Prostate gland (tissue), 2 donors: Measurements from ENCODE around the gene KHDRBS1. TPM values are rescaled to one million over a fixed set of nuclear protein-coding genes. Genes with fewer than 3 reads are reported as not detected.

Experiments used
- DNase-seq: peaks from one replicate; pipeline ENCODE4 v3.0.0-alpha.2; 2019; ENCODE audit warnings: low spot score
- H3K27ac ChIP-seq, 2 donors: fragments of 200-600 bp; sonication (generic); 2 replicates each; pipeline ENCODE4 v1.5.1; 2017 to 2019
- H3K27me3 ChIP-seq: fragments of 200-600 bp; sonication (generic); replicated peaks from 2 replicates; pipeline ENCODE4 v1.5.1; 2019; ENCODE audit not compliant: insufficient read depth
- H3K36me3 ChIP-seq, 2 donors: fragments of 200-600 bp; sonication (generic); 1 replicate in 1 of 2; 2 replicates in 1 of 2; pipeline versions ENCODE4 v1.5.1 to v1.8.1; 2017 to 2019
- H3K4me1 ChIP-seq: fragments of 200-600 bp; sonication (generic); replicated peaks from 2 replicates; pipeline ENCODE4 v1.5.1; 2019
- H3K4me3 ChIP-seq, 2 donors: fragments of 200-600 bp; sonication (generic); 2 replicates each; pipeline ENCODE4 v1.5.1; 2017 to 2019
- H3K9me3 ChIP-seq: fragments of 200-600 bp; sonication (generic); 2 replicates; pipeline ENCODE4 v1.5.1; 2017
- CTCF ChIP-seq, 4 experiments: fragments of 200-600 bp in 2 of 4; fragments of 450-650 bp in 2 of 4; sonication (generic) in 2 of 4; IDR thresholded peaks; 1 replicate in 3 of 4; 2 replicates in 1 of 4; pipeline ENCODE4 v1.5.1; 2016 to 2019; ENCODE audit warnings: antibody characterized with exemption in 4 of 4, mild to moderate bottlenecking in 2 of 4, moderate library complexity in 2 of 4
- POLR2A ChIP-seq: fragments of 450-650 bp; IDR thresholded peaks from one replicate; pipeline ENCODE4 v1.6.1; 2016; ENCODE audit warnings: antibody characterized with exemption, mild to moderate bottlenecking
- POLR2AphosphoS5 ChIP-seq: sonication (generic); formaldehyde crosslinking; IDR thresholded peaks from one replicate; pipeline ENCODE4 v1.6.1; 2017; ENCODE audit warnings: antibody characterized with exemption
- WGBS: methylation state at CpG from one replicate; pipeline ENCODE4 v1.1.5; 2018; 5-methylcytosine and 5-hydroxymethylcytosine counted together
- intact Hi-C: fragments of 100-400 bp; cut with DNase I; formaldehyde crosslinking; loops from one replicate; pipeline ENCODE4 v1.14.2; 2022
- total RNA-seq, 2 donors: library from RNA; depleted of rRNA; stranded (reverse); fragments of >200 nt; gene quantifications; one replicate each; pipeline ENCODE4 v1.1.0, GENCODE V29; 2016

Gene KHDRBS1
- total RNA-seq, 2 donors from 2014 or later: 77.3 to 77.6 TPM

DNA sequence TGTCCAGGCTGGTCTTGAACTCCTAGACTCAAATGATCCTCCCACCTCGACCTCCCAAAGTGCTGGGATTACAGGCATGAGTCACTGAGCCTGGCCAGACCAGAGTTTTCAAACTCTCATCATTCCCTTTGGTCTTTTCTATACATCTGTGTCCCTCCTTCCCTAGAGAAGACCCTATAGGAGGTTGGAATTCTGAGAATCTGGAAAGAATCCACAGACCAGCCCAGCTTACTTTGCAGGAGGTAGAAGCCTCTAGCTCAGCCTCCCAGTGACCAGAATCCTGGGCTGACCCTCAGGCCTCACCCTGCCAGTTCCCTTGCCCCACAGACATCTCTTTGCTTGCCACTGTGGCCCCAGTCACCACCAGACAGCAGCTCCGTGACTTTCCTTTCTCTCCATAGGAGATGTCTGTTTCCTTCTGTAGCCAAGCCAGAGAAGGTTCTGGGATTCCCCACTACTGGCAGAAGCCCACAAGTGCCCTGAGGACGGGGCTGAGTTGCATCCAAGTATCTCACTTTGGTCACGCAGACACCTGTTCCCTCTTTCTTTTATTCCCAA is 34.7 kb upstream of the KHDRBS1 start:
- Histone ChIP-seq H3K4me1 (no peaks in the 10 kb centered on the region), H3K36me3 (no peaks in the 10 kb centered on the region), H3K27me3 (no peaks in the 10 kb centered on the region), H3K9me3 (no peaks in the 10 kb centered on the region), H3K27ac (no peak overlapping the region), H3K4me3 (no peak overlapping the region)
- WGBS: 76% methylated on average over 4 of the region's 4 CpGs
- no peak for DNase-seq
- TF ChIP-seq POLR2AphosphoS5 (no peak), CTCF (IDR thresholded peaks at IDR 0.05) (no peak)
- intact Hi-C loops: loop anchor here (5.0 kb wide), 1 partner anchor 83 kb away; no protein-coding TSS in a partner anchor

DNA sequence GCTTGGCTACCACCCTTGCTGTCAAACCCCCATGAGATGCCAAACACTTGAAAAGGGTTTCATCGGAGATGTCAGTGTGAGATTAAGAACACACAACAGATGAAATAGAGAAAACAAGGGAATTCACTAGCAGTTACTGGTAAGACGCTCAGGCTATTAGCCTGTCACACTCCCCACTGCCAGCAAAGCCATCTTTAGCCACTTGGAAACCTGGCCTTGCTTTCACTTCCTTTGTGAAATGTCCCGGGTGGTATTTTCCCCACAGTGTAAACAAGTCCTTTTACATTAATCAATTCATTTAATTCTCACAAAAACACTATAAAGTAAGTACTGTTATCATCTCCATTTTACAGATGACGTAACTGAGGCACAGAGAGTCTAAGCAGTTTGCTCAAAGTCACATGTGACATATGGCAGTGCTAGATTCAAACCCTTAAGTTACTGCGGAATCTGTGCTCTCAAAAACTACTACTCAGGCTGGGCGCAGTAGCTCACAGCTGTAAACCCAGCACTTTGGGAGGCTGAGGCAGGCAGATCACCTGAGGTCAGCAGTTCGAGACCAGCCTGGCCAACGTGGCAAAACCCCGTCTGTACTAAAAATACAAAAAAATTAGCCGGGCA is 32.7 kb upstream of the KHDRBS1 start:
- no peaks in the 10 kb centered on the region for H3K9me3 ChIP-seq
- H3K27ac ChIP-seq: no peak overlapping the region
- no peaks in the 10 kb centered on the region for H3K27me3 ChIP-seq
- TF ChIP-seq CTCF (IDR thresholded peaks at IDR 0.05) (no peak), POLR2AphosphoS5 (no peak), POLR2A (no peak)
- WGBS: 79% methylated on average over 10 of the region's 10 CpGs
- intact Hi-C loops: no loop called here
- H3K4me3 ChIP-seq: no peak overlapping the region
- no peaks in the 10 kb centered on the region for H3K36me3 ChIP-seq
- DNase-seq: no peak
- H3K4me1 ChIP-seq: no peaks in the 10 kb centered on the region

GRCh38 chr1:31981456-31981839 is 32.2 kb upstream of the KHDRBS1 start:
- no peak for TF ChIP-seq POLR2AphosphoS5
- no peak for TF ChIP-seq CTCF (IDR thresholded peaks at IDR 0.05)
- TF ChIP-seq POLR2A: no peak
- Histone ChIP-seq H3K4me1 (no peaks in the 10 kb centered on the region), H3K4me3 (no peak overlapping the region), H3K9me3 (no peaks in the 10 kb centered on the region), H3K27ac (no peak overlapping the region), H3K27me3 (no peaks in the 10 kb centered on the region), H3K36me3 (no peaks in the 10 kb centered on the region)
- intact Hi-C loops: no loop called here
- 86% methylated on average over 2 of the region's 2 CpGs for WGBS
- no peak for DNase-seq

DNA sequence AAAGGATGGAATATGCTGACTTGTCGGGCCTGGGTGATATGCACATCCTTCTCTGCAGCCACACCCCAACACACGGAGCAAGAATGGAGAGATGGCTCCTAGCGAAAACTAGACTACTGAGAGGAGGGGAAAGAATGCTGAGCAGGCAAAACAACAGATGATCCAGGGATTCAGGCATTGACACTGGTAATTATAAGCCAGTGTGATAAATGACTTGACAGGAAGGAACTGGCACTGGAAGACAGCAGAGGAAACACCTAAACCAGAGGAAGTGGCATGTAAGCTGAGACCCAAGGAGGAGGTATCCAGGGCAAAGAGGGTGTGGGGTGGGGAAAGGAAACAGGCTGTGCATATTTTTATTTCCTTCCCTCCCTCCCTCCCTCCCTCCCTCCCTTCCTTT is 31.7 kb upstream of the KHDRBS1 start:
- intact Hi-C loops: no loop called here
- no peaks in the 10 kb centered on the region for H3K36me3 ChIP-seq
- no peak overlapping the region for H3K27ac ChIP-seq
- no peak for TF ChIP-seq CTCF (IDR thresholded peaks at IDR 0.05)
- TF ChIP-seq POLR2A: no peak
- no peak for TF ChIP-seq POLR2AphosphoS5
- H3K9me3 ChIP-seq: no peaks in the 10 kb centered on the region
- no peak for DNase-seq
- no peaks in the 10 kb centered on the region for H3K4me1 ChIP-seq
- no peak overlapping the region for H3K4me3 ChIP-seq
- WGBS: 53% methylated on average over 3 of the region's 3 CpGs
- no peaks in the 10 kb centered on the region for H3K27me3 ChIP-seq
